Stomach smooth muscle (tissue), 2 donors: Measurements from ENCODE around the gene SF3A2.
A peak's percentile ranks its signal among the peaks of the same experiment; 100 is the strongest.

Experiments
- H3K27ac ChIP-seq: one replicate; pipeline ENCODE4 v1.7.0; 2013; ENCODE audit warnings: mild to moderate bottlenecking, low read length, inconsistent platforms
- H3K27me3 ChIP-seq, 2 donors: one replicate each; pipeline ENCODE4 v1.7.0; 2013; ENCODE audit warnings: low read length in 2 of 2; ENCODE audit not compliant: insufficient read depth in 2 of 2, control insufficient read depth in 1 of 2
- H3K36me3 ChIP-seq, 2 donors: one replicate each; pipeline ENCODE4 v1.7.0; 2013; ENCODE audit warnings: low read length in 2 of 2; ENCODE audit not compliant: control insufficient read depth in 2 of 2, insufficient read depth in 2 of 2
- H3K4me1 ChIP-seq: one replicate; pipeline ENCODE4 v1.7.0; 2013; ENCODE audit warnings: low read length; ENCODE audit not compliant: control insufficient read depth, insufficient read depth
- H3K4me3 ChIP-seq, 2 donors: one replicate each; pipeline ENCODE4 v1.7.0; 2013; ENCODE audit warnings: low read length in 2 of 2
- H3K9ac ChIP-seq, 2 donors: one replicate each; pipeline ENCODE4 v1.7.0; 2013; ENCODE audit warnings: low read length in 2 of 2, mild to moderate bottlenecking in 1 of 2
- H3K9me3 ChIP-seq, 2 donors: one replicate each; pipeline ENCODE4 v1.7.0; 2013; ENCODE audit warnings: low read length in 2 of 2; ENCODE audit not compliant: control insufficient read depth in 2 of 2
- donor health status: healthy.
- donor health status: Pancreatic carcinoma.

The SF3A2 gene

DNA sequence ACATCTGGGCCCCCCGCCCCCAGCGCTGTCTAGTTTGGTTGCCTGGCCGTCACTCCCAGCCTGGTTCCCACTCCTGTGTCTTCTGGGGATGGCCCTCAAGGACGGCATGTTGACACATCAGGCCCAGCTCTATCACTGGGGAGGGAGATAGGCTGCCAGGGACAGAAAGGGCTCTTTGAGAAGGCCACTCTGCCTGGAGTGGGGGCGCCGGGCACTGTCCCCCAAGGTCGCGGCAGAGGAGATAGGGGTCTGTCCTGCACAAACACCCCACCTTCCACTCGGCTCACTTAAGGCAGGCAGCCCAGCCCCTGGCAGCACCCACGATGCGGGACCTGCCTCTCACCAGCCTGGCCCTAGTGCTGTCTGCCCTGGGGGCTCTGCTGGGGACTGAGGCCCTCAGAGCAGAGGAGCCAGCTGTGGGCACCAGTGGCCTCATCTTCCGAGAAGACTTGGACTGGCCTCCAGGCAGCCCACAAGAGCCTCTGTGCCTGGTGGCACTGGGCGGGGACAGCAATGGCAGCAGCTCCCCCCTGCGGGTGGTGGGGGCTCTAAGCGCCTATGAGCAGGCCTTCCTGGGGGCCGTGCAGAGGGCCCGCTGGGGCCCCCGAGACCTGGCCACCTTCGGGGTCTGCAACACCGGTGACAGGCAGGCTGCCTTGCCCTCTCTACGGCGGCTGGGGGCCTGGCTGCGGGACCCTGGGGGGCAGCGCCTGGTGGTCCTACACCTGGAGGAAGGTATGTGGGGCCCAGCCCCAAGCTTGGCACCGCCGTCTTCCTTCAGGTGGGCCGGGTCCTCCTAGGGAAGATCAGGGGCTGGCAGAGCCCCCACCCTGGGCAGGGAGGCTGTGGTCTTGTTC is 12.6 kb downstream of the SF3A2 start, which contains the start of gene AMH:
Gene AMH (plus strand): TSS at position 314 of the 857 bp plus-strand sequence. CDS start 10 bp downstream, at position 324.
- peaks cover 31 to 45% of the 10 kb centered on the region in 2 donors for H3K27me3 ChIP-seq
- peaks cover 27 to 33% of the 10 kb centered on the region in 2 donors for H3K36me3 ChIP-seq
- no peaks in the 10 kb centered on the region for H3K9me3 ChIP-seq
- H3K27ac ChIP-seq = no peak within 1 kb of the TSS
- H3K4me1 ChIP-seq = peaks cover 35% of the 10 kb centered on the region
- no peak within 1 kb of the TSS for H3K9ac ChIP-seq
- no peak within 1 kb of the TSS for H3K4me3 ChIP-seq

DNA sequence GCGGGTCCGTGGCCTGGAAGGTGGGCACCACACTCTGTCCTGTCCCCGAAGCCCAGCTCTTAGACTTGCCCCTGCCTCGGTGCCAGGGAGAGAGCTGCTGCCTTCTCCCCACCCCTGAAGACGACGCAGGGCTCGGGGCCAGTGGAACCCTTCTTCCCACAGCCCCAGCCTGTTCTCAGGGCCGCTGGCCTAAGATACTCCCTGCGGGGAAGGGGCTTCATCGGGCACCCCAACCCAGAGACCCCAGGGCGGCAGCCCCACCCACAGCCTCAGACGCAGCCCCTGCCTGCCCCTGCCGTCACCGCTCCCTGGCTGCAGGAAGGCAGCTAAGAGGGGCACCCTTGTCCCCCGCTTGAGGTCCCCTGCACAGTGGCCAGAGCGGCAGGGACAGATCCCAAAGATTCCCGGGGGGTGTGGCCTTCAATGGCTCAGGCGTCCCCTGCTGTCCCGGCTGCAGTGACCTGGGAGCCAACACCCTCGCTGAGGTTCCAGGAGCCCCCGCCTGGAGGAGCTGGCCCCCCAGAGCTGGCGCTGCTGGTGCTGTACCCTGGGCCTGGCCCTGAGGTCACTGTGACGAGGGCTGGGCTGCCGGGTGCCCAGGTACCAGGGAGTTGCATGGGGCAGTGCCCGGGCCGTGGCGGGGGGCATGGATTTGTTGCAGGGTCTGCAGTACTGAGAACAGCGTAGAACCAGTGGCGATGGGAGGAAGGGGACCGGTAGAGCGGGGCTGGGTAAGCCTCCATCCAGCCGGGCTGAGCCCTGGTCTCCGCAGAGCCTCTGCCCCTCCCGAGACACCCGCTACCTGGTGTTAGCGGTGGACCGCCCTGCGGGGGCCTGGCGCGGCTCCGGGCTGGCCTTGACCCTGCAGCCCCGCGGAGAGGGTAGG is 13.5 kb downstream of the SF3A2 start:
- peaks cover 35% of the 10 kb centered on the region for H3K4me1 ChIP-seq
- H3K36me3 ChIP-seq = peaks cover 19 to 24% of the 10 kb centered on the region in 2 donors
- no peak overlapping the region for H3K27ac ChIP-seq
- peaks cover 32 to 45% of the 10 kb centered on the region in 2 donors for H3K27me3 ChIP-seq
- H3K9ac ChIP-seq = no peak overlapping the region
- H3K9me3 ChIP-seq = no peaks in the 10 kb centered on the region
- no peak overlapping the region for H3K4me3 ChIP-seq

DNA sequence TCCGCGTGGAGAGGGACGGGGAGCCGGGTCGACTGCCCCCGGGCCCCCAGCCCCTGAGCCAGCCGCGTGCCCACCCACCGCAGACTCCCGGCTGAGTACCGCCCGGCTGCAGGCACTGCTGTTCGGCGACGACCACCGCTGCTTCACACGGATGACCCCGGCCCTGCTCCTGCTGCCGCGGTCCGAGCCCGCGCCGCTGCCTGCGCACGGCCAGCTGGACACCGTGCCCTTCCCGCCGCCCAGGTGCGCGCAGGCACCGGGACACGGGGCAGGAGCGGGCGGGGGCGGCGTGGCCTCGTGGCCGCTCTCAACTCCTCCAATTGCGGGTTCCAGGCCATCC is 14.1 kb downstream of the SF3A2 start:
- Histone ChIP-seq H3K4me3 (no peak overlapping the region), H3K27ac (no peak overlapping the region), H3K9ac (no peak overlapping the region), H3K36me3 (peaks cover 13 to 18% of the 10 kb centered on the region in 2 donors), H3K4me1 (peaks cover 35% of the 10 kb centered on the region), H3K9me3 (no peaks in the 10 kb centered on the region), H3K27me3 (peaks cover 32 to 45% of the 10 kb centered on the region in 2 donors)

DNA sequence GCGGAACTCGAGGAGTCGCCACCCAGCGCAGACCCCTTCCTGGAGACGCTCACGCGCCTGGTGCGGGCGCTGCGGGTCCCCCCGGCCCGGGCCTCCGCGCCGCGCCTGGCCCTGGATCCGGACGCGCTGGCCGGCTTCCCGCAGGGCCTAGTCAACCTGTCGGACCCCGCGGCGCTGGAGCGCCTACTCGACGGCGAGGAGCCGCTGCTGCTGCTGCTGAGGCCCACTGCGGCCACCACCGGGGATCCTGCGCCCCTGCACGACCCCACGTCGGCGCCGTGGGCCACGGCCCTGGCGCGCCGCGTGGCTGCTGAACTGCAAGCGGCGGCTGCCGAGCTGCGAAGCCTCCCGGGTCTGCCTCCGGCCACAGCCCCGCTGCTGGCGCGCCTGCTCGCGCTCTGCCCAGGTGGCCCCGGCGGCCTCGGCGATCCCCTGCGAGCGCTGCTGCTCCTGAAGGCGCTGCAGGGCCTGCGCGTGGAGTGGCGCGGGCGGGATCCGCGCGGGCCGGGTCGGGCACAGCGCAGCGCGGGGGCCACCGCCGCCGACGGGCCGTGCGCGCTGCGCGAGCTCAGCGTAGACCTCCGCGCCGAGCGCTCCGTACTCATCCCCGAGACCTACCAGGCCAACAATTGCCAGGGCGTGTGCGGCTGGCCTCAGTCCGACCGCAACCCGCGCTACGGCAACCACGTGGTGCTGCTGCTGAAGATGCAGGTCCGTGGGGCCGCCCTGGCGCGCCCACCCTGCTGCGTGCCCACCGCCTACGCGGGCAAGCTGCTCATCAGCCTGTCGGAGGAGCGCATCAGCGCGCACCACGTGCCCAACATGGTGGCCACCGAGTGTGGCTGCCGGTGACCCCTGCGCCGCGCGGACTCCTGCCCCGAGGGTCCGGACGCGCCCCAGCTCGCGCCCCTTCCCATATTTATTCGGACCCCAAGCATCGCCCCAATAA is 14.8 kb downstream of the SF3A2 start:
- Histone ChIP-seq H3K27me3 (peaks cover 32 to 45% of the 10 kb centered on the region in 2 donors), H3K27ac (no peak overlapping the region), H3K9ac (no peak overlapping the region), H3K36me3 (peaks cover 10 to 12% of the 10 kb centered on the region in 2 donors), H3K9me3 (no peaks in the 10 kb centered on the region), H3K4me1 (peaks cover 35% of the 10 kb centered on the region), H3K4me3 (peak overlapping the region in 1 of 2 donors; percentile 22)

DNA sequence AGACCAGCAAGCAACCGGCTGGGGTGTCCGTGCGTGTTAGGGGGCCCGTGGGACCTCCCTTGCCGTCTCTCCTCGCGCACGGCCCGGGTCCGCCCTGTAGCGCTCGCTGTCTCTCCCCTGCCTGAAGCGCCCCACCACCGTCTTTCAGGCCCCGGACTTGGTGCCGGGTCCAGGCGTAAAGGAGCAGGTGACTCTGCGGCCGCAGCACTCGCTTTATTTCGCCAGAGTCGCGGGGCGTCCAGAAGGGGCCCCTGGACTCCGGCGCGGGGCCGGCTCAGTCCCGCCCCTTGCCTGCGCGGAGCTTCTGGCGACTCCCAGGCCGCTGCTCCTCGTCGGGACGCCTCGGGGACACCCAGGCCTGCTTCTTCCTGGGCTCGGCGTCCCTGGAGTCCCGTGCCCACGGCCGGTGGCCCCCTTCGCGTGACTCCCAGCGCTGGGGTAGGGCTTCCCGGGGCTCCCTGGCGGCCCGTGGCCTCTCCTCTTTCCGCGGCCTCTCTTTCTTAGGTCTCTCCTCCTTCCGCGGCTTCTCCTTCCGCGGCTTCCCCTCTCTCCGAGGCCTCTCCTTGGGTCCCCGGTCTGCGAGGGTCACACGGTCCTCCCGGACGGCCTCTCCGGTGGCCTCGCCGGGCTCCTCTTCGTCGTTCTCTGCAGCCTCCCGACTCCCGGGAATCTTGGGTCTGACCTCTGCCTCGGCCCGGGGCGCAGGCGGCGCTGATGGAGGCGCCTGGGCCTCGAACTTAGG is 15.6 kb downstream of the SF3A2 start:
- Histone ChIP-seq H3K4me3 (peak overlapping the region in 1 of 2 donors; percentile 22), H3K27me3 (peaks cover 32 to 45% of the 10 kb centered on the region in 2 donors), H3K27ac (no peak overlapping the region), H3K9ac (no peak overlapping the region), H3K36me3 (peaks cover 4% of the 10 kb centered on the region in 2 donors), H3K4me1 (peaks cover 35% of the 10 kb centered on the region), H3K9me3 (no peaks in the 10 kb centered on the region)

DNA sequence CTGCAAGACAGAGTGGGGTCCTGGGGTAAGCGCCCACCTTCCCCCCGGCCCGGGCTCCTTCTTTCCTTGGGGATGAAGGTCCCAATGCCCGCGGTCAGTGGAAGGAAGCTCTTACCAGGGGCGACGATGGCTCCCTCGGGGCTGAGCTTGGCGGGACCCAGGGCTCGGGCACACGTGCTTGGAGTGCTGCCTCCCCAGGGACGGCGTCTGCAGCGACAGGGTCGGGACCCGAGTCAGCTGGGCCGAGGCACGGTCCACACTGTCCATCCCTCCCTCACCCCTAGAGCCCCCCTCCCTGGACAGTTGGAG is 16.1 kb downstream of the SF3A2 start:
- H3K4me1 ChIP-seq = peaks cover 35% of the 10 kb centered on the region

DNA sequence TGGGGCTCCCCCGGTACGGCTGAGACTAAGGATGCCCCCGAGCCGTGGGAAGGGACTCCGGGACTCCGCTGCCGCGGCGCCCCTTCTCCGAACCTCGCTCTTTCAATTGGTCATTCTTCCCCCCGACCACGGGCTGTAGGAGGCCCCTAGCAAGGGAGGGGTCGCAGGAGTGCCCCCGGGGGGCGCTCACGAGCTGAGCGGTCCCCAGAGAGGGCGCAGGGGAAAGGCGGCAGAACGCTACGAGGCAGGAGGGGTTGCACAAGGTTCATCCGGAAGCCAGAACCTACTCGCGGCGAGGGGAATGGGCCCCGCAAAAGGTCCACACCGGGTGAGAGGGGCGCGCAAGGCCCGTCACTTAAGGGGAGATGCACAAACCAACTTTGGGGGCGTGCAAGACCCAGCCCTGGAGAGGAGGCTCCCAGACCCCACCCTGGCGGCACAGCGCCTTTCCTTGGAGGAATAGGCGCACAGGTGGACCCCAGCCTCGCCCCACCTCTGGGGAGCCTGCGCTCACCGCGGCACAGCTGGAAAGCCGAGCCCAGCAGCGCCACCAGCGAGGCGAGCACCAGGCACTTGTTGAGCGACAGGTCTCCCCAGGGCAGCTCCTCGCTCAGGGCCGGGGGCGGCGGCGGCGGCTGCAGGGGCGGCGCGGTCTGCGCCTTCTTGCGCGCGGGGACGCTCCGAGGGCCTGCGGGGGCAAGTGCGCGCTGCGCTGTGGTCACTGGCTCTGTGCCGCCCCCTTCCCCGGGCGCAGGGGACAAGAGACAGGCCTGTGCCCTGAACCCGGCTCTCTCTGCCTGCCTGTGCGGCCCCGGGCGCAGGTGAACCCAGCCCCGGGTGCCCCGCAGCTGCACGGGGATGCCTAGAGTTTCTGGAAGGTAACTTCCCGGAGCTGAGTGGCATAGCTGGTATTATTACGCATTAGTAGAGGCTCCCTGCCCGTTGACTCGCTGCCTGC is 16.8 kb downstream of the SF3A2 start:
- H3K36me3 ChIP-seq = no peaks in the 10 kb centered on the region
- no peak overlapping the region for H3K27ac ChIP-seq
- peaks cover 32 to 45% of the 10 kb centered on the region in 2 donors for H3K27me3 ChIP-seq
- no peak overlapping the region for H3K9ac ChIP-seq
- peaks cover 35% of the 10 kb centered on the region for H3K4me1 ChIP-seq
- H3K9me3 ChIP-seq = no peaks in the 10 kb centered on the region
- peak overlapping the region in 1 of 2 donors; percentile 40 for H3K4me3 ChIP-seq

More for the DNA sequence above, 16.1 kb downstream of the SF3A2 start:
- Histone ChIP-seq H3K9me3 (no peaks in the 10 kb centered on the region), H3K36me3 (no peaks in the 10 kb centered on the region), H3K27me3 (peaks cover 32 to 45% of the 10 kb centered on the region in 2 donors), H3K9ac (no peak overlapping the region), H3K4me3 (peak overlapping the region in 1 of 2 donors; percentile 40), H3K27ac (no peak overlapping the region)

DNA sequence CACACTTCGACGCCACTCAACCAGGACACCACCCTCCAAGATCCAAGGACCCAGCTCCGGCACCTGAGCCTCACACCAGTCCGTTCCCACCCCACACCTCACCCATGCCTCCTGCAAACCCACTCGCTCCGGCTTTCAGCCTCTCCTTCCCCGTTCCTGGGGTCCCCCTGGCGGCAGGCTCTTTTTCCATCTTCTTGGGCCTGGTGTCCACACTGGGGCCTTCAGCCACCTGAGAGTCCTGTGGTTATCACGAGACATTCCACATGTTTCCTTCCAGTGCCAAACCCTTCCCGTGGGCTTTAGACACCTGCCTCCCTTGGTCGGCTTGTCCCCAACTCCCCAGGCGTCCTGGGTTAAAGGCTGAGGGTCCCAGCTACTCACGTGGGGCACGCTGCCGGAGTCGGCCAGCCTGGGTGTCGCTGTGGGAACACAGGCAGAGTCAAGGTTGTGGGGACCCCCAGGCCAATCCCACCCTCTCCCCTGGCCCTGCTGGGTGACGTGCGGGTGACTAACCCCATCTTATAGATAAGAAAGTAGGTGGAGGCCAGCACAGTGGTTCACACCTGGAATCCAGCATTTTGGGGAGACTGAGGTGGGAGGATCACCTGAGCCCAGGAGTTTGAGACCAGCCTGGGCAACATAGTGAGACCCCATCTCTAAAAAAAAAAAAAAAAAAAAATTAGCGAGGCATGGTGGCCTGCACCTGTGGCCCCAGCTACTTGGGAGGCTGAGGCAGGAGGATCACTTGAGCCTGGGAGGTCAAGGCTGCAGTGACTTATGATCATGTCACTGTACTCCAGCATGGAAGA is 17.6 kb downstream of the SF3A2 start:
- H3K9ac ChIP-seq = no peak overlapping the region
- H3K4me3 ChIP-seq = no peak overlapping the region
- no peak overlapping the region for H3K27ac ChIP-seq
- H3K4me1 ChIP-seq = peaks cover 35% of the 10 kb centered on the region
- H3K27me3 ChIP-seq = peaks cover 32 to 44% of the 10 kb centered on the region in 2 donors
- no peaks in the 10 kb centered on the region for H3K36me3 ChIP-seq
- H3K9me3 ChIP-seq = no peaks in the 10 kb centered on the region
